PC-3 (cell line): ENCODE data around the gene GALNT18. TPM values are rescaled to one million over a fixed set of nuclear protein-coding genes. Genes with fewer than 3 reads are reported as not detected.

ENCODE experiments used
- ATAC-seq: fragments of 200-7000 bp; cut with Tn5 transposase; 2 replicates; pipeline ENCODE4 v1.9.1; 2020; ENCODE audit warnings: mild to moderate bottlenecking, moderate library complexity
- BruUV-seq: library from RNA; stranded (reverse); fragments of 400-500 nt; replicated peaks from 2 replicates; lab custom pipeline; 2021; lab: Mats Ljungman, UMichigan
- CTCF ChIA-PET: fragments of 300-600 bp; sonication (Branson Sonifier 250); formaldehyde crosslinking; loops from one replicate; lab custom pipeline; 2022; ENCODE audit warnings: antibody characterized with exemption; lab: Charles Lee
- POLR2A ChIA-PET: fragments of 300-600 bp; sonication (Branson Sonifier 250); formaldehyde crosslinking; loops from one replicate; lab custom pipeline; 2022; ENCODE audit warnings: antibody characterized with exemption; ENCODE audit not compliant: unreplicated experiment; lab: Charles Lee
- DNase-seq: peaks from one replicate; pipeline ENCODE4 v3.0.0-alpha.2; 2015
- H2AFZ ChIP-seq: fragments of 300-600 bp; sonication (generic); 2 replicates; pipeline ENCODE4 v1.6.0; 2016; ENCODE audit warnings: antibody characterized with exemption, low read length
- H3F3A ChIP-seq: fragments of 300-600 bp; sonication (generic); one replicate; pipeline ENCODE4 v1.6.0; 2017; ENCODE audit warnings: antibody characterized with exemption, low read length, control low read depth, mild to moderate bottlenecking; ENCODE audit not compliant: unreplicated experiment
- H3K27ac ChIP-seq: fragments of 300-600 bp; sonication (generic); 2 replicates; pipeline ENCODE4 v1.5.1; 2016; ENCODE audit warnings: mild to moderate bottlenecking, low read length
- H3K27me3 ChIP-seq: fragments of 300-600 bp; sonication (generic); 2 replicates; pipeline ENCODE4 v1.6.1; 2016; ENCODE audit warnings: low read length, mixed read lengths
- H3K36me3 ChIP-seq: fragments of 300-600 bp; sonication (generic); 2 replicates; pipeline ENCODE4 v1.6.1; 2016; ENCODE audit warnings: low read depth, mixed run types, low read length, mixed read lengths
- H3K4me1 ChIP-seq: fragments of 300-600 bp; sonication (generic); 2 replicates; pipeline ENCODE4 v1.5.1; 2016; ENCODE audit warnings: low read length; ENCODE audit not compliant: insufficient read depth
- H3K4me2 ChIP-seq: fragments of 300-600 bp; sonication (generic); 2 replicates; pipeline ENCODE4 v1.6.0; 2016; ENCODE audit warnings: low read length
- H3K4me3 ChIP-seq: fragments of 300-600 bp; sonication (generic); 2 replicates; pipeline ENCODE4 v1.5.1; 2016; ENCODE audit warnings: mild to moderate bottlenecking, low read length, mixed read lengths
- H3K79me2 ChIP-seq: fragments of 300-600 bp; sonication (generic); 2 replicates; pipeline ENCODE4 v1.6.1; 2017; ENCODE audit warnings: low read length, mixed read lengths
- H3K9ac ChIP-seq: fragments of 300-600 bp; sonication (generic); 2 replicates; pipeline ENCODE4 v1.6.0; 2016; ENCODE audit warnings: mild to moderate bottlenecking, low read length
- H3K9me2 ChIP-seq: fragments of 300-600 bp; sonication (generic); replicated peaks from 2 replicates; pipeline ENCODE4 v1.6.1; 2016; ENCODE audit warnings: mixed run types, low read length, mixed read lengths
- H3K9me3 ChIP-seq: fragments of 300-600 bp; sonication (generic); 2 replicates; pipeline ENCODE4 v1.6.1; 2016; ENCODE audit warnings: low read length, mixed read lengths
- H4K20me1 ChIP-seq: fragments of 300-600 bp; sonication (generic); 2 replicates; pipeline ENCODE4 v1.6.1; 2016; ENCODE audit warnings: low read length, mixed read lengths
- EZH2 ChIP-seq: fragments of 300-600 bp; sonication (generic); IDR thresholded peaks from one replicate; pipeline ENCODE4 v1.6.1; 2017; ENCODE audit warnings: antibody characterized with exemption, mild to moderate bottlenecking, low read length; ENCODE audit not compliant: unreplicated experiment
- EZH2phosphoT487 ChIP-seq: fragments of 300-600 bp; sonication (generic); IDR thresholded peaks from 2 replicates; pipeline ENCODE4 v1.6.1; 2018; ENCODE audit warnings: mild to moderate bottlenecking, antibody characterized with exemption, low read length, borderline replicate concordance
- intact Hi-C: fragments of 100-400 bp; cut with micrococcal nuclease; formaldehyde crosslinking; loops from 2 replicates; pipeline ENCODE4 v1.9.0; 2023
- total RNA-seq: library from RNA; depleted of rRNA; stranded (reverse); fragments of >200 nt; gene quantifications from 2 replicates; pipeline ENCODE4 v1.2.3, GENCODE V29; 2014
- TF ChIP-seq, protein P1 (sequence below): fragments of 300-600 bp; sonication (generic); conservative IDR thresholded peaks from 2 replicates; pipeline ENCODE4 v1.5.1; 2017; ENCODE audit warnings: antibody characterized with exemption, low read depth, mild to moderate bottlenecking, low read length

The GALNT18 gene
- total RNA-seq, 1 experiment from 2014 or later: 34.5 TPM

DNA sequence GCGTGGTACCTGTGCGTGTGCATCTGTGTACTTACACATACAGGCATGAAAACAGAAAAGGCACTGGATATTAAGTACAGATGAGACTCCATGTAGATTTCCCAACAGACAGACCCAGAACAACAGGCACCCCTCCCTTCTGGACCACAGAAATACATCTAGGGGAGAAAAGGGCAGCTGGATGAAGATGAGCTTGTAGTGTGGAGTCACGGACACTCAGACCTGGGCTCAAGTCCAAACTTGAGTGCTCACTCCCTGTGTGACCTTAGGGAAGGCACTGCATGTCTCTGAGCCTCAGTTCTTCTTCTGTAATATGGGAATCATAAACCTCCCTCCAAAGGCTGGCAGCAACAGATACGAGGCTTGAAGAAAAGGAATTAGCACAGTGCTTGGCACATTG, 108.9 kb downstream of the GALNT18 start:
- Histone ChIP-seq H3K79me2 (no peaks in the 10 kb centered on the region), H4K20me1 (no peaks in the 10 kb centered on the region), H3K9ac (no peak overlapping the region), H3K27me3 (no peaks in the 10 kb centered on the region), H3K9me2 (no peaks in the 10 kb centered on the region), H3K36me3 (no peaks in the 10 kb centered on the region), H3K9me3 (no peaks in the 10 kb centered on the region), H3K4me3 (no peak overlapping the region), H2AFZ (no peak overlapping the region), H3K4me1 (no peaks in the 10 kb centered on the region), H3K27ac (no peak overlapping the region), H3F3A (no peaks in the 10 kb centered on the region), H3K4me2 (no peak overlapping the region)
- CTCF ChIA-PET: no interaction called here
- POLR2A ChIA-PET: no interaction called here
- no peak for DNase-seq
- TF ChIP-seq, protein P1, sequence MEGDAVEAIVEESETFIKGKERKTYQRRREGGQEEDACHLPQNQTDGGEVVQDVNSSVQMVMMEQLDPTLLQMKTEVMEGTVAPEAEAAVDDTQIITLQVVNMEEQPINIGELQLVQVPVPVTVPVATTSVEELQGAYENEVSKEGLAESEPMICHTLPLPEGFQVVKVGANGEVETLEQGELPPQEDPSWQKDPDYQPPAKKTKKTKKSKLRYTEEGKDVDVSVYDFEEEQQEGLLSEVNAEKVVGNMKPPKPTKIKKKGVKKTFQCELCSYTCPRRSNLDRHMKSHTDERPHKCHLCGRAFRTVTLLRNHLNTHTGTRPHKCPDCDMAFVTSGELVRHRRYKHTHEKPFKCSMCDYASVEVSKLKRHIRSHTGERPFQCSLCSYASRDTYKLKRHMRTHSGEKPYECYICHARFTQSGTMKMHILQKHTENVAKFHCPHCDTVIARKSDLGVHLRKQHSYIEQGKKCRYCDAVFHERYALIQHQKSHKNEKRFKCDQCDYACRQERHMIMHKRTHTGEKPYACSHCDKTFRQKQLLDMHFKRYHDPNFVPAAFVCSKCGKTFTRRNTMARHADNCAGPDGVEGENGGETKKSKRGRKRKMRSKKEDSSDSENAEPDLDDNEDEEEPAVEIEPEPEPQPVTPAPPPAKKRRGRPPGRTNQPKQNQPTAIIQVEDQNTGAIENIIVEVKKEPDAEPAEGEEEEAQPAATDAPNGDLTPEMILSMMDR: no peak
- no peak for TF ChIP-seq EZH2
- no peak for ATAC-seq
- intact Hi-C loops: no loop called here
- BruUV-seq: no TSS peak

DNA sequence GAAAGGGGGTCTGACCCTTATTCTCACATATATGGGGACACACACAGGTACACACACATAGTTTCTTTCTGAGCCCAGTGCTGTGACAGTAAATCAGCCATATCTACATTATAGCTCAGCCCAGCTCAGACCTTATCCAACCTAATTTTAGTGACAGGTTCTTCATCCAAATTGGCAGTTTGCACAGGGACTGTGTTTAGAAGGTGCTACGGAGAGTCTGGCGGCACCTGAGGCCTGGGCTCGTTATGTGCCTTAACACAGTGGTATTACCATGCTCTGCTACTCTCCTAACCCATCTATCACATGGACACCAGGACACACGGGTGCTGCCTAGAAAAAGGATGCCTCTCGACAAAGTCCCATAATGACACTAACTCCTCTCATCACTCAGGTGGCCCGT, 109.3 kb downstream of the GALNT18 start:
- H3F3A ChIP-seq: no peaks in the 10 kb centered on the region
- H3K9me2 ChIP-seq: no peaks in the 10 kb centered on the region
- intact Hi-C loops: no loop called here
- H3K4me1 ChIP-seq: no peaks in the 10 kb centered on the region
- H2AFZ ChIP-seq: no peak overlapping the region
- BruUV-seq: no TSS peak
- H3K27me3 ChIP-seq: no peaks in the 10 kb centered on the region
- no peaks in the 10 kb centered on the region for H4K20me1 ChIP-seq
- no peak for DNase-seq
- no peak overlapping the region for H3K4me2 ChIP-seq
- no peaks in the 10 kb centered on the region for H3K36me3 ChIP-seq
- no peak overlapping the region for H3K9ac ChIP-seq
- no peaks in the 10 kb centered on the region for H3K79me2 ChIP-seq
- H3K27ac ChIP-seq: no peak overlapping the region
- ChIA-PET CTCF (no interaction called here), POLR2A (no interaction called here)
- TF ChIP-seq, protein P1: no peak
- TF ChIP-seq EZH2: no peak
- no peak for TF ChIP-seq EZH2phosphoT487
- no peak overlapping the region for H3K4me3 ChIP-seq
- ATAC-seq: no peak
- H3K9me3 ChIP-seq: no peaks in the 10 kb centered on the region

DNA sequence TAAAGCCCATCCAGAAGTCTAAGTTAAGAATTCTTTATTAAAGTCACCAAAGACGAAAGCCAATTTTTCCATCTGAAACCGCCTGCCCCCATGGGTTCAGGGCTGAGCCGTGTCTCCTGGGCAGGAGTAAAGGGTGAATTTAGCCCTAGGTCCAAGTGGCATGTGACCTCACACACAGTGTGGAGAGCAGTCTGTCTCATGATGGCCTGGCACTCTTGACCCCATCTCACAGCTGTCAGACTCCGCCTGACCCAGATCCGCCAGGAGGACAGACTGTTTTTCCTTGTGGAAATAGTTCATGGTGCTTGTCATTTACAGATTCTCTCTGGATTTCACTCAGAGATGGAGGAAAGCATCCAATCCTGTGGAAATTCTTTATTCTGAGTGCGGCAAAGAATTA, 109.7 kb downstream of the GALNT18 start:
- Histone ChIP-seq H4K20me1 (no peaks in the 10 kb centered on the region), H3K4me3 (no peak overlapping the region), H3K9me3 (no peaks in the 10 kb centered on the region), H3K27ac (no peak overlapping the region), H3K4me2 (no peak overlapping the region), H3K9me2 (no peaks in the 10 kb centered on the region), H3K9ac (no peak overlapping the region), H2AFZ (no peak overlapping the region), H3K36me3 (no peaks in the 10 kb centered on the region), H3F3A (no peaks in the 10 kb centered on the region), H3K27me3 (no peaks in the 10 kb centered on the region), H3K4me1 (no peaks in the 10 kb centered on the region), H3K79me2 (no peaks in the 10 kb centered on the region)
- no TSS peak for BruUV-seq
- intact Hi-C loops: no loop called here
- ChIA-PET POLR2A (no interaction called here), CTCF (no interaction called here)
- DNase-seq (no peak), ATAC-seq (no peak)
- TF ChIP-seq, protein P1: no peak
- TF ChIP-seq EZH2: no peak
- no peak for TF ChIP-seq EZH2phosphoT487
